Skeletal muscle satellite cell (primary cell): Measurements from ENCODE around the gene SLC22A17. TPM values are rescaled to one million over a fixed set of nuclear protein-coding genes. Genes with fewer than 3 reads are reported as not detected.
"Not testable (repeated sequence)": the region's sequence is repeated elsewhere in the genome, so short reads cannot be mapped to it uniquely, and the experiment has no call there.

Source experiments
- H3K27me3 ChIP-seq: 2 replicates; pipeline ENCODE4 v1.7.0; 2013; ENCODE audit warnings: low read length; ENCODE audit not compliant: control insufficient read depth, insufficient read depth
- H3K36me3 ChIP-seq: 2 replicates; pipeline ENCODE4 v1.7.0; 2013; ENCODE audit warnings: mild to moderate bottlenecking, control low read depth, low read length; ENCODE audit not compliant: insufficient read depth
- H3K4me1 ChIP-seq: 2 replicates; pipeline ENCODE4 v1.7.0; 2013; ENCODE audit warnings: low read length; ENCODE audit not compliant: control insufficient read depth, insufficient read depth
- H3K4me2 ChIP-seq: 2 replicates; pipeline ENCODE4 v1.7.0; 2013; ENCODE audit warnings: mild to moderate bottlenecking, low read length
- H3K4me3 ChIP-seq: 2 replicates; pipeline ENCODE4 v1.7.0; 2013; ENCODE audit warnings: low read length
- H3K9ac ChIP-seq: 2 replicates; pipeline ENCODE4 v1.7.0; 2013; ENCODE audit warnings: mild to moderate bottlenecking, low read depth, low read length, moderate library complexity
- H3K9me3 ChIP-seq: replicated peaks from 2 replicates; pipeline ENCODE4 v1.7.0; 2013; ENCODE audit warnings: mild to moderate bottlenecking, control low read depth, low read length
- total RNA-seq: library from RNA; depleted of rRNA; stranded (reverse); fragments of >200 nt; gene quantifications from 2 replicates; pipeline ENCODE4 v1.2.3, GENCODE V29; 2012; rRNA removed

SLC22A17 gene
- 7.6 and 10.5 TPM in 2 replicates for total RNA-seq

DNA sequence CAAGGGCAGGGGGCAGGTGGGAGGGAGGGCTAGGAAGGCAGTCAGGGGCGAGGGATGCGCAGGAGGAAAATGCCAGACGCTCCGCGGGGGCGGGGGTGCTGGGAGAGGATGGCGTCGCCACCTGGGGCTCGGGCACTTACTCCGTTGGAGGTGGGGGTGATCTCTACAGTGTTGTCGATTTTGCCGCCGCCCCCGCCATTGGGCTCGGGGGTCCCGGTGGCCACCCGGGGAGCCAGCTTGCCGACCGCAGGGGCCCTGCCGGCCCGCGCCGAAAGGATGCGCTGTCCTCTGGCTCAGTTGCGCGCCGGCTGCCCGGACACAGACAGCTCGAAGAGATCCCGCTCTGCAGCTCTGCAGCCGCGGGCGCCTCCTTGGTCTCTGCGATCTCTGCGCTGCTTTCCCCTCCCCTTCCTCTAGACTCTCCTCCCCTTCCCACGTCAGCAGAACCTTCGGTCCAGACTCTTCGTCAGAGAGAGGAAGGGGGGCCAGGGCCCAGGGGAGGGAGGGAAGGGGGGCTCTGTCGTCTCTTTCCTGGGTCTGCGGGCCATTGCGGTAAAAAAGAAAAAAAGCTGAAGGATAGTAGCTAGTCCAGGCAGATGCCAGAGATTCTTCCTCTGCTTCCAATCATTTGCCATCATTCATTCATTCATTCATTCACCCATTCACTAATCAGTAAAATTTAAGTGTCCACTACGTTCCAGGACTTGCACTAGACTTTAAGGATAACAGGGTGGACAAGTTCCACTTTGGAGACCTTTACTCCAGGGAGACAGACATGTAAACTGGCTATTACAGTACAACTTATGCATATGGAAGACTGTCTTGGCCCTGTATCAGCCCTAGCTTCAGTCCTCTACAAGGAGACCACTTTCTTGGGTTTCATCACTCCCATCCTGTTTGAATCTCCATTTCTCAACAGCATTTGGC is at the start of gene SLC22A17:
Gene SLC22A17, minus strand, starts transcription at position 382 of the 927 bp plus-strand sequence.
- no peaks in the 10 kb centered on the region for H3K9me3 ChIP-seq
- H3K9ac ChIP-seq: peak within 1 kb of the TSS; percentile 18
- peaks cover 42% of the 10 kb centered on the region for H3K27me3 ChIP-seq

GRCh38 chr14:23401291-23401690 is 48.6 kb upstream of the SLC22A17 start:
- no peak overlapping the region for H3K4me3 ChIP-seq
- peaks cover 40% of the 10 kb centered on the region for H3K27me3 ChIP-seq
- H3K9me3 ChIP-seq: no peaks in the 10 kb centered on the region
- H3K4me1 ChIP-seq: no peaks in the 10 kb centered on the region
- H3K4me2 ChIP-seq: no peak overlapping the region
- H3K9ac ChIP-seq: no peak overlapping the region
- H3K36me3 ChIP-seq: no peaks in the 10 kb centered on the region

More for the DNA sequence above, at the start of gene SLC22A17:
- peak within 1 kb of the TSS; percentile 79 for H3K4me3 ChIP-seq
- H3K36me3 ChIP-seq: no peaks in the 10 kb centered on the region
- peak within 1 kb of the TSS; percentile 91 for H3K4me2 ChIP-seq
- peaks cover 7% of the 10 kb centered on the region for H3K4me1 ChIP-seq

DNA sequence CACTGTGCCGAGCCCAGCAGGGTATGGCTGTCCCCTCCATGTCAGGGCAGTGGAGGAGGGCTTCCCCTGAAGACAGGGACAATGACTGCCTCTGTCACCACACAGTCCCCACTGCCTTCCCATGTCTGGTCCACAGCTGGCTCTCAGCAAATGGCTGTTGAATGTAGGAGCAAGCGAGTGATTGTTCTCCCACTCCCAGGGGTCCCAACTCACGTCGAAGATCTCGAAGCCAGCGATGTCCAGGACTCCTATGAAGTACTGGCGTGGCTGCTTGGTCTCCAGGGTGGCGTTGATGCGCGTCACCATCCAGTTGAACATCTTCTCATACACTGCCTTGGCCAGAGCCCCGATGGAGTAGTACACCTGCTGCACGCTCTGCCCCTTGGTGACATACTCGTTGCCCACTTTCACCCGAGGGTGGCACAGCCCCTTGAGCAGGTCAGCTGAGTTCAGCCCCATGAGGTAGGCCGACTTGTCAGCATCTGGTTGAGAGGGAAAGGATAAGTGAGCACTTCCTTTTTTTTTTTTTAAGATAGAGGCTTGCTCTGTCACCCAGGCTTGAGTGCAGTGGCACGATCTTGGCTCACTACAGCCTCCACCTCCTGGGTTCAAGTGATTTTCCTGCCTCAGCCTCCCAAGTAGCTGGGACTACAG is 47.9 kb upstream of the SLC22A17 start:
- not testable (repeated sequence) for H3K9ac ChIP-seq, H3K4me2 ChIP-seq, H3K36me3 ChIP-seq, H3K4me3 ChIP-seq, H3K9me3 ChIP-seq, H3K4me1 ChIP-seq
- H3K27me3 ChIP-seq: peaks cover 40% of the 10 kb centered on the region

DNA sequence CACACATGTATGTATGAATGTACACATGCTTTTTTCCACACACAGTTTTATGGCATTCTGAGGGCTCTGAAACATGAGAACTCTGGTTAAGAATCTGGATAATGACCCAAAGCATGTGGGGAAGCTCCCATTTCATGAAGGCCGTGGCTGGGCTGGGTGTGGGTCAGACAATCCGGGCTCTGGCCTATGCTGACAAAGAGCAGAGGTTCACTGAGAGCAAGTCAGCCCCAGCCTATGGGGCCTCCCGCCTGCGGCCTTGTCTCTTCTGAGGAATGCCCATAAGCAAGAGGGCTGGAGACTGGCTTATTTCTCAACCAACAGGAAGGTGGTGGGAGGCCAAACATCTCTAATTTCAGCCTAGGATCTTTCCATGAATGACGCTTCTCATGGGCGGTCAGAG is 46.9 kb upstream of the SLC22A17 start:
- H3K9ac ChIP-seq: no peak overlapping the region
- no peaks in the 10 kb centered on the region for H3K4me1 ChIP-seq
- no peaks in the 10 kb centered on the region for H3K9me3 ChIP-seq
- no peak overlapping the region for H3K4me3 ChIP-seq
- no peaks in the 10 kb centered on the region for H3K36me3 ChIP-seq
- H3K27me3 ChIP-seq: peaks cover 36% of the 10 kb centered on the region
- H3K4me2 ChIP-seq: no peak overlapping the region

DNA sequence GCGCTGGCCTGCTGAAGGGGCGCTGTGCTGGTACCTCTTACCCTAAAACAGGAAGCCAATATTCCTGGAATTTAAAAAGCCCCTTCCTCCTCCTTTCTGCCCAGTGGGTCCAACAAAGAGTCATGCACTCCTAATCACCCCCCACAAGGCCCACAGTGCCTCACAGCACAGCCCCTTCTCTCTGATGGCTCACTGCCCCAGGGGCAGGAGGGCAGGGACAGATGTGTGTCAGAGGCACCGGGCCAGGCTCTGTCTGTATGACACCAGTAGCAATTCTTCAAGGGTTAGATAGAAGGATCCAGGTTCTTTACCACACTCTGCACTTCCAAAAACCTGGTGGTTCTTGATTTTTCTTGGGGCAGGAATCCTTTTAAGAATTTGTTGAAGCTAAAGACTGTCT is 46.4 kb upstream of the SLC22A17 start:
- peaks cover 32% of the 10 kb centered on the region for H3K27me3 ChIP-seq
- H3K4me3 ChIP-seq: no peak overlapping the region
- H3K4me2 ChIP-seq: no peak overlapping the region
- no peaks in the 10 kb centered on the region for H3K9me3 ChIP-seq
- H3K4me1 ChIP-seq: no peaks in the 10 kb centered on the region
- no peaks in the 10 kb centered on the region for H3K36me3 ChIP-seq
- H3K9ac ChIP-seq: no peak overlapping the region

- Histone ChIP-seq H3K4me2 (no peak overlapping the region), H3K9ac (no peak overlapping the region), H3K36me3 (no peaks in the 10 kb centered on the region), H3K9me3 (no peaks in the 10 kb centered on the region), H3K4me1 (no peaks in the 10 kb centered on the region), H3K4me3 (no peak overlapping the region), H3K27me3 (peaks cover 24% of the 10 kb centered on the region)
Observed at GRCh38 chr14:23398348-23398747, 45.7 kb upstream of the SLC22A17 start.

GRCh38 chr14:23396781-23397407 is 44.2 kb upstream of the SLC22A17 start:
- no peaks in the 10 kb centered on the region for H3K4me1 ChIP-seq
- peaks cover 18% of the 10 kb centered on the region for H3K27me3 ChIP-seq
- H3K4me3 ChIP-seq: no peak overlapping the region

GRCh38 chr14:23396126-23396525 is 43.4 kb upstream of the SLC22A17 start:
- no peaks in the 10 kb centered on the region for H3K9me3 ChIP-seq
- H3K4me2 ChIP-seq: no peak overlapping the region
- H3K36me3 ChIP-seq: no peaks in the 10 kb centered on the region
- no peaks in the 10 kb centered on the region for H3K4me1 ChIP-seq
- peaks cover 18% of the 10 kb centered on the region for H3K27me3 ChIP-seq
- no peak overlapping the region for H3K9ac ChIP-seq
- no peak overlapping the region for H3K4me3 ChIP-seq

More at GRCh38 chr14:23396781-23397407, 44.2 kb upstream of the SLC22A17 start:
- H3K9ac ChIP-seq: no peak overlapping the region
- no peaks in the 10 kb centered on the region for H3K9me3 ChIP-seq
- H3K36me3 ChIP-seq: no peaks in the 10 kb centered on the region
- no peak overlapping the region for H3K4me2 ChIP-seq

DNA sequence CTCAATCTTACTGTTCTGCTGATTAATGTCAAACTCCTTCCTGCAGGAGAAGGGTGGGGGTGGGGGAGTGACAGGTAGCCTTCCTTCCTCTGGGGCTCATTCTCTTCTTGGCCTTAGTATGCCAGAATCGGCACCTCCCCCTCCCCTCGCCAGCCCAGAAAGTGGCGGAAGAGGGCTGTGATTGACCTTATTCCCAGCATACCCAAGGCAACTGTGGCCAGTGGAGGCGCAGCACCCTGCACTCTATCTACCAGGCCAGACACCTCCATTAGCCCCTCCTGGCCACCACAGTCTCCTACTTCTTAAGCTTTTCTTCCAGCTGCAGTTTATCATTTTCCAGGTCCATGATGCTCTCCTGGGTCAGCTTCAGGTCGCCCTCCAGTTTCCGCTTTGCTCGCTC is 39.9 kb upstream of the SLC22A17 start:
- Histone ChIP-seq H3K4me3 (no peak overlapping the region), H3K4me1 (no peaks in the 10 kb centered on the region), H3K4me2 (no peak overlapping the region), H3K9me3 (no peaks in the 10 kb centered on the region), H3K27me3 (peaks cover 32% of the 10 kb centered on the region), H3K9ac (no peak overlapping the region), H3K36me3 (no peaks in the 10 kb centered on the region)

DNA sequence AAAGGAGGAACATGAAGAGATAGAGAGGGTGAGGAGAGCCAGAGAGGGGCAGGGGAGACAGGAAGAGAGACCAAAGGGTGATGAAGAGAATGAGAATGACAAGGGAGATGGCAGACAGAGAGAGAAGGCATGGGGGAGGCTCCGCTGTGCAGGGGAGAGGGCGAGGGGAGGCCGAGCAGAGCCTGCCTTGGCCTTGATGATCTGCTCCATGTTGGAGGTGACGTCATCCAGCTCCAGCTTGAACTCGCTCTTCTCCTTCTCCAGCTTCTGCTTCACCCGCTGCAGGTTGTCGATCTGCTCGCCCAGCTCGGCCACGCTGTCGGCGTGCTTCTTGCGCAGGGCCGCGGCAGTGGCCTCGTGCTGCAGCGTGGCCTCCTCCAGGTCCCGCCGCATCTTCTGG is 37.2 kb upstream of the SLC22A17 start:
- H3K4me2 ChIP-seq, H3K9me3 ChIP-seq, H3K4me3 ChIP-seq, H3K4me1 ChIP-seq, H3K36me3 ChIP-seq, H3K9ac ChIP-seq: not testable (repeated sequence)
- H3K27me3 ChIP-seq: peaks cover 33% of the 10 kb centered on the region

GRCh38 chr14:23389396-23389795 is 36.7 kb upstream of the SLC22A17 start:
- no peak overlapping the region for H3K4me2 ChIP-seq
- H3K27me3 ChIP-seq: peaks cover 33% of the 10 kb centered on the region
- H3K4me1 ChIP-seq: no peaks in the 10 kb centered on the region
- no peaks in the 10 kb centered on the region for H3K9me3 ChIP-seq
- H3K9ac ChIP-seq: no peak overlapping the region
- H3K4me3 ChIP-seq: no peak overlapping the region
- no peaks in the 10 kb centered on the region for H3K36me3 ChIP-seq
